Cardiac fibroblast (primary cell): ENCODE measurements around the gene RUSC2.
A peak's percentile ranks its signal among the peaks of the same experiment; 100 is the strongest.

Source experiments
- DNase-seq, 2 donors: peaks; one replicate each; pipeline versions ENCODE4 v3.0.0 to v3.0.0-alpha.2; 2010; ENCODE audit warnings: low read depth in 2 of 2
- H3K4me3 ChIP-seq, 2 donors: replicated peaks in 1 of 2; 1 replicate in 1 of 2; 2 replicates in 1 of 2; pipeline ENCODE4 v1.5.1; 2011; ENCODE audit warnings: low read depth in 2 of 2, low read length in 2 of 2, mild to moderate bottlenecking in 2 of 2, moderate library complexity in 1 of 2
- CTCF ChIP-seq: IDR thresholded peaks from one replicate; pipeline ENCODE4 v1.5.1; 2011; ENCODE audit warnings: low read depth, mild to moderate bottlenecking, low read length, inconsistent platforms

Gene RUSC2

DNA sequence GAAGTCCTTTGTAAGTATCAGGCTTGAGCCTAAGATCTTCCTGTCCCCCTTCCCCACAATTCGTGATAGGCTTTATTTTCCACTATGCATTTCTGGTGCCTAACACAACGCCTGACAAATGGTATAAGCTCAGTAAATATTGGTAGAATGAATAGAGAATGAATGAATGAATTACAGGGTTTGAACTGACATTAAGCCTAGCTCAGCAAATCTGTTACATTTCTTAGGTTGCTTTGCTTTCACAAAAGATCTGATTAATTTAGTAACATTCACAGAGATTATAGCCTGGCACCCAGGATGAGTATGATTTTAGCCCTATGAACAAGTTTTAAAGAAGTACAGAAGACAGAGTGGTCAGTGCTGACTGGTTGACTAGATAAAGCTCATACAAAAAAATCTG lies 16.4 kb downstream of the RUSC2 start:
- no peak for DNase-seq
- H3K4me3 ChIP-seq, result no peak overlapping the region
- TF ChIP-seq CTCF, result no peak

- DNase-seq, result peak in 1 of 2 donors; percentile 30
- TF ChIP-seq CTCF, result no peak
- H3K4me3 ChIP-seq, result no peak overlapping the region
These were observed 18.2 kb downstream of the RUSC2 start for GRCh38 chr9:35508069-35508468.

DNA sequence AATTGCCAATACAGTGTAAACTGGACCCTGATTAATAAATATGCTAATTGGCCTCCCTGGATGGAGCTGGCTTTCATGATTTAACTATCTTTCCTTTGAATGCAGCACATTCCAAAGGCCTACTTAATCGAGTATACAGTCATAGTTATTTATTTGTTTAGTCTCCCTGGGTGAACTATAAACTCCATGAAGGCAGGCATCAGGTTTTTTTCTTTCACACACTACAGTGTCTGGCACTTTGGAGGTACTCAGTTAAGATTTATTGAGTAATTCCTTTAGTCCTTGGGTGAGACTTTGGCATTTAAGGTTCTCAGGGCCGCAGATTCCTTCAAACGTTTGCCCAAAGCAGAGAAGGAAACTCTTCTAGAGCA lies 20.5 kb downstream of the RUSC2 start:
- H3K4me3 ChIP-seq, result peak overlapping the region in 1 of 2 donors; percentile 16
- no peak for DNase-seq
- TF ChIP-seq CTCF, result no peak

GRCh38 chr9:35510754-35511428 lies 21.0 kb downstream of the RUSC2 start:
- TF ChIP-seq CTCF, result peak; percentile 52
- H3K4me3 ChIP-seq, result peak overlapping the region in 1 of 2 donors; percentile 16
- DNase-seq, result peak; percentile 97 to 99

GRCh38 chr9:35511453-35511852 lies 21.5 kb downstream of the RUSC2 start:
- no peak overlapping the region for H3K4me3 ChIP-seq
- no peak for DNase-seq
- no peak for TF ChIP-seq CTCF

- no peak overlapping the region for H3K4me3 ChIP-seq
- DNase-seq, result peak in 1 of 2 donors; percentile 71
- TF ChIP-seq CTCF, result no peak
These were observed 25.9 kb downstream of the RUSC2 start for GRCh38 chr9:35515766-35516165.

GRCh38 chr9:35516479-35516878 lies 26.6 kb downstream of the RUSC2 start:
- H3K4me3 ChIP-seq, result no peak overlapping the region
- DNase-seq, result peak; percentile 69 to 89
- no peak for TF ChIP-seq CTCF
